Tibial artery (tissue), 4 donors: Measurements from ENCODE around the gene MESD.

ENCODE experiments used
- DNase-seq, 2 donors: peaks; one replicate each; pipeline ENCODE4 v3.0.0-alpha.2; 2019
- H3K27ac ChIP-seq, 2 donors: fragments of 200-600 bp; sonication (generic) in 1 of 2; 1 replicate in 1 of 2; 2 replicates in 1 of 2; pipeline ENCODE4 v1.5.1; 2018 to 2019; ENCODE audit warnings: mild to moderate bottlenecking in 1 of 2
- H3K27me3 ChIP-seq, 2 donors: fragments of 200-600 bp; sonication (generic) in 1 of 2; one replicate each; pipeline versions ENCODE4 v1.5.1 to v1.6.0; 2016 to 2019
- H3K36me3 ChIP-seq, 3 donors: fragments of 200-600 bp; sonication (generic) in 2 of 3; one replicate each; pipeline ENCODE4 v1.5.1; 2016 to 2019; ENCODE audit warnings: mild to moderate bottlenecking in 2 of 3
- H3K4me1 ChIP-seq, 4 donors: fragments of 200-600 bp; sonication (generic) in 2 of 4; 1 replicate in 3 of 4; 2 replicates in 1 of 4; pipeline ENCODE4 v1.5.1; 2016 to 2019
- H3K4me3 ChIP-seq, 2 donors: fragments of 200-600 bp; sonication (generic) in 1 of 2; 1 replicate in 1 of 2; 2 replicates in 1 of 2; pipeline ENCODE4 v1.5.1; 2018 to 2019; ENCODE audit warnings: mild to moderate bottlenecking in 2 of 2
- H3K9me3 ChIP-seq, 3 donors: fragments of 200-600 bp; sonication (generic) in 1 of 3; one replicate each; pipeline ENCODE4 v1.5.1; 2016 to 2019
- CTCF ChIP-seq, 2 experiments: fragments of 200-600 bp in 1 of 2; fragments of 450-650 bp in 1 of 2; IDR thresholded peaks; one replicate each; pipeline ENCODE4 v1.5.1; 2017 to 2019; ENCODE audit warnings: antibody characterized with exemption in 2 of 2, mild to moderate bottlenecking in 1 of 2, moderate library complexity in 1 of 2
- intact Hi-C: fragments of 100-400 bp; cut with DNase I; formaldehyde crosslinking; loops from one replicate; pipeline ENCODE4 v1.15.0; 2023; ENCODE audit warnings: low total_unique reads

MESD gene

GRCh38 chr15:80942266-80942665 lies 47.4 kb downstream of the MESD start:
- H3K4me3 ChIP-seq, result no peak overlapping the region
- TF ChIP-seq CTCF (IDR thresholded peaks at IDR 0.05), result no peak
- H3K27ac ChIP-seq, result no peak overlapping the region
- DNase-seq, result peak; percentile 7 to 31
- H3K27me3 ChIP-seq, result no peaks in the 10 kb centered on the region
- no peaks in the 10 kb centered on the region for H3K4me1 ChIP-seq
- intact Hi-C loops, result no loop called here
- H3K36me3 ChIP-seq, result peaks cover 43 to 68% (median 49%) of the 10 kb centered on the region in 3 donors
- no peaks in the 10 kb centered on the region for H3K9me3 ChIP-seq

- Histone ChIP-seq H3K9me3 (no peaks in the 10 kb centered on the region), H3K4me3 (no peak overlapping the region), H3K4me1 (no peaks in the 10 kb centered on the region), H3K27ac (no peak overlapping the region), H3K36me3 (peaks cover 29 to 68% (median 36%) of the 10 kb centered on the region in 3 donors), H3K27me3 (no peaks in the 10 kb centered on the region)
- TF ChIP-seq CTCF (IDR thresholded peaks at IDR 0.05), result no peak
- intact Hi-C loops, result no loop called here
- peak in 1 of 2 donors; percentile 48 for DNase-seq
Observed at GRCh38 chr15:80940851-80941250, 48.8 kb downstream of the MESD start.

- Histone ChIP-seq H3K27me3 (no peaks in the 10 kb centered on the region), H3K36me3 (peaks cover 29 to 62% (median 33%) of the 10 kb centered on the region in 3 donors), H3K4me1 (no peaks in the 10 kb centered on the region), H3K27ac (no peak overlapping the region), H3K4me3 (no peak overlapping the region), H3K9me3 (no peaks in the 10 kb centered on the region)
- TF ChIP-seq CTCF (IDR thresholded peaks at IDR 0.05), result no peak
- intact Hi-C loops, result no loop called here
- DNase-seq, result peak in 1 of 2 donors; percentile 1
Observed at GRCh38 chr15:80940331-80940730, 49.3 kb downstream of the MESD start.

GRCh38 chr15:80939216-80939615 lies 50.4 kb downstream of the MESD start:
- H3K27me3 ChIP-seq, result no peaks in the 10 kb centered on the region
- no peak overlapping the region for H3K27ac ChIP-seq
- intact Hi-C loops, result no loop called here
- no peak for TF ChIP-seq CTCF (IDR thresholded peaks at IDR 0.05)
- DNase-seq, result no peak
- no peak overlapping the region for H3K4me3 ChIP-seq
- H3K9me3 ChIP-seq, result no peaks in the 10 kb centered on the region
- H3K36me3 ChIP-seq, result peaks cover 24 to 51% (median 24%) of the 10 kb centered on the region in 3 donors
- peaks cover 0 to 8% (median 0%) of the 10 kb centered on the region in 4 donors for H3K4me1 ChIP-seq

GRCh38 chr15:80937718-80938117 lies 51.9 kb downstream of the MESD start:
- Histone ChIP-seq H3K4me3 (no peak overlapping the region), H3K27ac (no peak overlapping the region), H3K36me3 (peaks cover 24 to 38% (median 24%) of the 10 kb centered on the region in 3 donors), H3K4me1 (peaks cover 0 to 10% (median 4%) of the 10 kb centered on the region in 4 donors), H3K27me3 (no peaks in the 10 kb centered on the region), H3K9me3 (no peaks in the 10 kb centered on the region)
- peak in 1 of 2 donors; percentile 37 for DNase-seq
- intact Hi-C loops, result no loop called here
- TF ChIP-seq CTCF (IDR thresholded peaks at IDR 0.05), result no peak
